Vagina (tissue), 2 donors: ENCODE data around the gene CASZ1.

ENCODE experiments used
- POLR2A ChIP-seq, 2 donors: fragments of 450-650 bp; IDR thresholded peaks; one replicate each; pipeline ENCODE4 v1.6.1; 2017; ENCODE audit warnings: antibody characterized with exemption in 2 of 2, mild to moderate bottlenecking in 2 of 2, moderate library complexity in 2 of 2
- POLR2AphosphoS5 ChIP-seq, 2 donors: sonication (generic); formaldehyde crosslinking; IDR thresholded peaks; one replicate each; pipeline ENCODE4 v1.9.0; 2017; ENCODE audit warnings: antibody characterized with exemption in 2 of 2, mild to moderate bottlenecking in 2 of 2, low read depth in 1 of 2; ENCODE audit not compliant: insufficient read depth in 1 of 2
- TF ChIP-seq, protein P1 (sequence below), 3 experiments: fragments of 450-650 bp in 2 of 3; fragments of 200-600 bp in 1 of 3; sonication (generic) in 1 of 3; IDR thresholded peaks; one replicate each; pipeline ENCODE4 v1.5.1; 2017 to 2019; ENCODE audit warnings: antibody characterized with exemption in 3 of 3, mild to moderate bottlenecking in 2 of 3, moderate library complexity in 2 of 3

DNA sequence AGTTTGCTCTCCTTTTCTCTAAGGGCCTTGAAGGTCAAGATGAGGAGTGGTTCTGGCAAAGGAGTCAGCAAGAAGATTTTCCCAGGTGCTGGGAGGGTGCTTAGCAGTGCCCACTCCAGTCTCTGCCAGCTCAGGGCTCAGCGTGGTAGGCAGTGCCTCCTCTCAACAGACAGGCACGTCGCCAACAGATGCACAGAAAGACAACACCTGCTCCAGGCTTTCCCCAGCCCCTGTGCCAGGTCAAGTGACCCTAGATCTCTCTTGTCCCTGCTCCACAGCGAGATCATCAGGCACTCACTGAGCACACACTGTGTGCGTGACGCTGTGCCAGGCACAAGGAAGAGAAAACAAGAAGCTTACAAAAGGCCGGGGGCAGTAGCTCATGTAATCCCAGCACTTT, 86.0 kb downstream of the CASZ1 start:
- TF ChIP-seq, protein P1, sequence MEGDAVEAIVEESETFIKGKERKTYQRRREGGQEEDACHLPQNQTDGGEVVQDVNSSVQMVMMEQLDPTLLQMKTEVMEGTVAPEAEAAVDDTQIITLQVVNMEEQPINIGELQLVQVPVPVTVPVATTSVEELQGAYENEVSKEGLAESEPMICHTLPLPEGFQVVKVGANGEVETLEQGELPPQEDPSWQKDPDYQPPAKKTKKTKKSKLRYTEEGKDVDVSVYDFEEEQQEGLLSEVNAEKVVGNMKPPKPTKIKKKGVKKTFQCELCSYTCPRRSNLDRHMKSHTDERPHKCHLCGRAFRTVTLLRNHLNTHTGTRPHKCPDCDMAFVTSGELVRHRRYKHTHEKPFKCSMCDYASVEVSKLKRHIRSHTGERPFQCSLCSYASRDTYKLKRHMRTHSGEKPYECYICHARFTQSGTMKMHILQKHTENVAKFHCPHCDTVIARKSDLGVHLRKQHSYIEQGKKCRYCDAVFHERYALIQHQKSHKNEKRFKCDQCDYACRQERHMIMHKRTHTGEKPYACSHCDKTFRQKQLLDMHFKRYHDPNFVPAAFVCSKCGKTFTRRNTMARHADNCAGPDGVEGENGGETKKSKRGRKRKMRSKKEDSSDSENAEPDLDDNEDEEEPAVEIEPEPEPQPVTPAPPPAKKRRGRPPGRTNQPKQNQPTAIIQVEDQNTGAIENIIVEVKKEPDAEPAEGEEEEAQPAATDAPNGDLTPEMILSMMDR (IDR thresholded peaks at IDR 0.05), result no peak
- TF ChIP-seq POLR2AphosphoS5 (IDR thresholded peaks at IDR 0.05; ENCODE audit: insufficient read depth in 1 of 2, low read depth in 1 of 2), result no peak
- no peak for TF ChIP-seq POLR2A (IDR thresholded peaks at IDR 0.05)
